ENCODE results near the gene KATNBL1. TPM values are rescaled to one million over a fixed set of nuclear protein-coding genes. Genes with fewer than 3 reads are reported as not detected.

The KATNBL1 gene
- total and polyA plus RNA-seq, 9 of the 15 experiments (the other 6 are each of a cell fraction or from before 2014, with no cell fraction given): 6.6 to 46.0 (median 24.0) TPM

DNA sequence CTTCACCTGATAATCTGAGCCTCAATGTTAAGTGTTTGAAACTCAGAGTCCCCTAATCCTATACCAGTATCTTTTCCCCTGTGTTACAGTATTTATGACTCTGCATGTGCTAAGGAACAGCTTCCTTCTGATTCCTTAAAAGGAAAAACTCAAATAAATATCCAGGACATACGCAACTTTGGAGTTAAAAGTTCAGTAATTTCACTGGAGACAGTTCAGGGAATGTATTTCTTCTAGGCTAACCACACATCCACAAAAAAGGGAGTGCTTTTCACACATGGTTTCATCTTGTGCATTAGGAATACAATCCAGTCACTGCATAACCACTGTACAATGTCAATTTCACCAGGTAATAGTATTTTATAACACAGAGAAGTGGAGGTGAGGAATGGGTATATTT is 77.0 kb downstream of the KATNBL1 start (continued):
- TF ChIP-seq CSDE1 (IDR thresholded peaks at IDR 0.05) (no peak), ZBTB8A (IDR thresholded peaks at IDR 0.05; ENCODE audit: partially characterized antibody) (no peak), CHCHD3 (CRISPR knock-in tag; IDR thresholded peaks at IDR 0.05) (no peak), ZNF436 (CRISPR knock-in tag; IDR thresholded peaks at IDR 0.05) (no peak), ZNF717 (CRISPR knock-in tag; IDR thresholded peaks at IDR 0.05) (no peak), RUNX1 (IDR thresholded peaks at IDR 0.05; ENCODE audit: low read depth) (no peak), JUNB (CRISPR knock-in tag; conservative IDR thresholded peaks at IDR 0.05) (no peak), NONO (IDR thresholded peaks at IDR 0.05; ENCODE audit: low read depth in 2 of 2, low read length in 1 of 2) (no peak)
- TF ChIP-seq, protein P1, sequence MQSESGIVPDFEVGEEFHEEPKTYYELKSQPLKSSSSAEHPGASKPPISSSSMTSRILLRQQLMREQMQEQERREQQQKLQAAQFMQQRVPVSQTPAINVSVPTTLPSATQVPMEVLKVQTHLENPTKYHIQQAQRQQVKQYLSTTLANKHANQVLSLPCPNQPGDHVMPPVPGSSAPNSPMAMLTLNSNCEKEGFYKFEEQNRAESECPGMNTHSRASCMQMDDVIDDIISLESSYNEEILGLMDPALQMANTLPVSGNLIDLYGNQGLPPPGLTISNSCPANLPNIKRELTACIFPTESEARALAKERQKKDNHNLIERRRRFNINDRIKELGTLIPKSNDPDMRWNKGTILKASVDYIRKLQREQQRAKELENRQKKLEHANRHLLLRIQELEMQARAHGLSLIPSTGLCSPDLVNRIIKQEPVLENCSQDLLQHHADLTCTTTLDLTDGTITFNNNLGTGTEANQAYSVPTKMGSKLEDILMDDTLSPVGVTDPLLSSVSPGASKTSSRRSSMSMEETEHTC (IDR thresholded peaks at IDR 0.05): no peak
- TF ChIP-seq, protein P2, sequence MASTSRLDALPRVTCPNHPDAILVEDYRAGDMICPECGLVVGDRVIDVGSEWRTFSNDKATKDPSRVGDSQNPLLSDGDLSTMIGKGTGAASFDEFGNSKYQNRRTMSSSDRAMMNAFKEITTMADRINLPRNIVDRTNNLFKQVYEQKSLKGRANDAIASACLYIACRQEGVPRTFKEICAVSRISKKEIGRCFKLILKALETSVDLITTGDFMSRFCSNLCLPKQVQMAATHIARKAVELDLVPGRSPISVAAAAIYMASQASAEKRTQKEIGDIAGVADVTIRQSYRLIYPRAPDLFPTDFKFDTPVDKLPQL (IDR thresholded peaks at IDR 0.05; ENCODE audit: extremely low read depth, insufficient read length): no peak
- TF ChIP-seq, protein P3, sequence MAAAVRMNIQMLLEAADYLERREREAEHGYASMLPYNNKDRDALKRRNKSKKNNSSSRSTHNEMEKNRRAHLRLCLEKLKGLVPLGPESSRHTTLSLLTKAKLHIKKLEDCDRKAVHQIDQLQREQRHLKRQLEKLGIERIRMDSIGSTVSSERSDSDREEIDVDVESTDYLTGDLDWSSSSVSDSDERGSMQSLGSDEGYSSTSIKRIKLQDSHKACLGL (CRISPR knock-in tag; IDR thresholded peaks at IDR 0.05; ENCODE audit: borderline replicate concordance, poor library complexity, severe bottlenecking): no peak

All from K562 (cell line).